ENCODE data around the gene IDS.
A peak's percentile ranks its signal among the peaks of the same experiment; 100 is the strongest.

The IDS gene

GRCh38 chrX:149517308-149517707 lies 12.2 kb upstream of the IDS start:
- Histone ChIP-seq H4K20me1 (ENCODE audit: insufficient read depth) (no peaks in the 10 kb centered on the region), H2AFZ (ENCODE audit: low read depth) (no peak overlapping the region), H3K79me2 (ENCODE audit: insufficient read depth, low read depth) (no peaks in the 10 kb centered on the region), H3K4me1 (ENCODE audit: low read depth, poor library complexity, severe bottlenecking) (peaks cover 21% of the 10 kb centered on the region), H3K27me3 (ENCODE audit: insufficient read depth, low read depth) (no peaks in the 10 kb centered on the region), H3K36me3 (ENCODE audit: insufficient read depth) (no peaks in the 10 kb centered on the region), H3K4me3 (IDR thresholded peaks at IDR 0.05; ENCODE audit: insufficient read depth, low read depth, low read length) (no peak overlapping the region), H3K4me2 (peak overlapping the region; percentile 36; the same call in 1 of the 2 replicates), H3K9ac (no peak overlapping the region), H3K27ac (no peak overlapping the region)
- TF ChIP-seq CTCF (conservative IDR thresholded peaks at IDR 0.05; ENCODE audit: low read depth, low read length) = no peak

DNA sequence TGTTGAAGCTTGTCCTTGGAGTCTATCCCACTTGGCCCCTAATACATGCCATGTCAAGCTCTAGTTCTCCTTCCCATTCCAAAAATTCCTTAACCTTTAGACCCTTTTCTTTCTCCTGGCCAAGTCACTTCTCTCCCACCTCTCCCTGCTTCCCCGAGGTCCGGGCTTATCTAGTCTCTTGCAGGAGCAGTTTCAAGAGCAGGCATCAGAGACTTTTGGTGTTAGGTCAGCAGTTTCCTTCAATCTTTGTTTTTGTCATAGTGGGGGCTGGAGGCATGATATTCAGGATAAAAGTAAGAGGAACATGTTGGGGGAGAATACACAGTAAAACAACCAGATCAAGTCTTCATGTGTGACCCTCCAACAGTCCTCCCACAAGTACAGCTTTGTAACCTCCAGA lies 11.5 kb upstream of the IDS start:
- Histone ChIP-seq H3K4me3 (IDR thresholded peaks at IDR 0.05; ENCODE audit: insufficient read depth, low read depth, low read length) (no peak overlapping the region), H2AFZ (ENCODE audit: low read depth) (no peak overlapping the region), H3K4me2 (no peak overlapping the region), H3K36me3 (ENCODE audit: insufficient read depth) (no peaks in the 10 kb centered on the region), H3K9ac (no peak overlapping the region), H4K20me1 (ENCODE audit: insufficient read depth) (no peaks in the 10 kb centered on the region), H3K27me3 (ENCODE audit: insufficient read depth, low read depth) (no peaks in the 10 kb centered on the region), H3K4me1 (ENCODE audit: low read depth, poor library complexity, severe bottlenecking) (peaks cover 27% of the 10 kb centered on the region), H3K79me2 (ENCODE audit: insufficient read depth, low read depth) (no peaks in the 10 kb centered on the region), H3K27ac (no peak overlapping the region)
- TF ChIP-seq CTCF (conservative IDR thresholded peaks at IDR 0.05; ENCODE audit: low read depth, low read length) = no peak

DNA sequence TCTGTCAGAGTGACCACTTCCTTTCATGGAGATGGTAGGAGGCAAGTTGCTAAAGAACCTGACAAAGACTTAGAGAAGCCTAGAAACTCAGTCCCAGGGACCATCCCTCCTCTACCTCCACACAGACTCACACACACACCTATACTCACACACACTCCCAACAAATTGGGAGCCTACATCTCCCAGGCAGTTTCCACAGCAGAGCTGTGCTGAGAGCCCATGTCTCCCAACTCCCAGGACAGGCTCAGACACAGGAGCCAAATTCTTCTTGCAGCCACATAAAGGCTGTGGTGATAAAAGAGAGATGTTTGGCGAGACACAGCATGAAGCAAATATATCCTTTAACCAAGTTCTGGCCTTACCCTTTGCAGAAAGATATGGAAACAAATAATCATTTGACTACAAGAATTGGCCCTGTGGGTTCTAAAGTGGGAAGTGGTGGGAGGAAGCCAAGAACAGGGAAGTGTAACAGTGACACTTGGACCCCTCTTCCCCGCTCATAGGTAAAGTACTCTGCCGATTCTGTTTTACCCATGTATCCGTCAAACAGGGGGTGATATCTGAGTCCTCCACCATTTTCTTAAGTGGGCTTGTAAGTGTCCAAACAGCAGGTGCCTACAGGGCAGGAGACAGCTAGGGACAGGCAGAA lies 11.0 kb upstream of the IDS start:
- H3K4me1 ChIP-seq (ENCODE audit: low read depth, poor library complexity, severe bottlenecking) = peaks cover 27% of the 10 kb centered on the region
- H3K27ac ChIP-seq = no peak overlapping the region
- no peaks in the 10 kb centered on the region for H3K79me2 ChIP-seq (ENCODE audit: insufficient read depth, low read depth)
- H4K20me1 ChIP-seq (ENCODE audit: insufficient read depth) = no peaks in the 10 kb centered on the region
- H3K9ac ChIP-seq = no peak overlapping the region
- TF ChIP-seq CTCF (conservative IDR thresholded peaks at IDR 0.05; ENCODE audit: low read depth, low read length) = no peak
- H2AFZ ChIP-seq (ENCODE audit: low read depth) = no peak overlapping the region
- H3K27me3 ChIP-seq (ENCODE audit: insufficient read depth, low read depth) = no peaks in the 10 kb centered on the region
- no peak overlapping the region for H3K4me2 ChIP-seq
- no peaks in the 10 kb centered on the region for H3K36me3 ChIP-seq (ENCODE audit: insufficient read depth)
- no peak overlapping the region for H3K4me3 ChIP-seq (IDR thresholded peaks at IDR 0.05; ENCODE audit: insufficient read depth, low read depth, low read length)

DNA sequence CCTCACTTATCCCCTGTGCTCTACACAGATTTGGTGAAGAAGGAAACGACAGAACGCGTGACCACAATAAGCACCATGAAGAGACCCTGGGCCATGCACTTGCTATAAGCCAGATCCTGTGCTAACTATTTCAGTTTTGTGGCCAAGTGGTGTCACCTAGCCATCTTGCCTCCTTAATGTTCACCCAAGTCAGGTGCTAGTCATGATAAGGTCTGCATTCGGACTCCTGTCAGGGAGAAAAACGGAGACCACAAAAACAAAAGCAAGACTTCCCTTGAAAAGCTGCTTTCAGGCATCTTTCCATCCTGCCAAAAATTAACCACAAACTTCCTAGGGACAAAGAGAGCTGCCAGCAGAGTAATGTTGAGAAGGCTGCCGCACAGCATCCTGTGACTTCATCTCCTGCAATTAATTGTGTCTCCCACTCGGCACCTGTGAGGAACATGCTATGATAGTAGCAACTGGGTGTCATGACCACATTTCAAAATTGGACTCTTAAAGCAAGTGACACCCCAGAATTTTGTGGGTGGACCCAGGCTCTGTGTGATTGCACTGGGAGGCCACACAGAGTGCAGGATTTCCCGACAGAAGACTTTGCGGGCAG lies 8.8 kb upstream of the IDS start:
- H2AFZ ChIP-seq (ENCODE audit: low read depth) = no peak overlapping the region
- H3K9ac ChIP-seq = no peak overlapping the region
- H3K4me2 ChIP-seq = no peak overlapping the region
- no peak for TF ChIP-seq CTCF (conservative IDR thresholded peaks at IDR 0.05; ENCODE audit: low read depth, low read length)
- H3K4me3 ChIP-seq (IDR thresholded peaks at IDR 0.05; ENCODE audit: insufficient read depth, low read depth, low read length) = no peak overlapping the region
- no peak overlapping the region for H3K27ac ChIP-seq
- no peaks in the 10 kb centered on the region for H4K20me1 ChIP-seq (ENCODE audit: insufficient read depth)
- H3K79me2 ChIP-seq (ENCODE audit: insufficient read depth, low read depth) = no peaks in the 10 kb centered on the region
- H3K4me1 ChIP-seq (ENCODE audit: low read depth, poor library complexity, severe bottlenecking) = peaks cover 27% of the 10 kb centered on the region
- no peaks in the 10 kb centered on the region for H3K36me3 ChIP-seq (ENCODE audit: insufficient read depth)
- H3K27me3 ChIP-seq (ENCODE audit: insufficient read depth, low read depth) = no peaks in the 10 kb centered on the region
